ENCODE measurements around the gene EPYC. TPM values are rescaled to one million over a fixed set of nuclear protein-coding genes. Genes with fewer than 3 reads are reported as not detected.

Gene EPYC
- total and polyA plus RNA-seq, 2 experiments from 2014 or later: 0.27 to 0.40 TPM

- no peaks in the 10 kb centered on the region for H3K36me3 ChIP-seq (replicated peaks; ENCODE audit: insufficient read depth, low read depth)
- H3K4me2 ChIP-seq: no peak overlapping the region
- DNase-seq (ENCODE audit: low spot score): no peak
- TF ChIP-seq EZH2phosphoT487 (IDR thresholded peaks at IDR 0.05; ENCODE audit: low read depth, severe bottlenecking, unreplicated experiment) (no peak), EZH2 (IDR thresholded peaks at IDR 0.05; ENCODE audit: borderline replicate concordance) (no peak), CTCF (IDR thresholded peaks at IDR 0.05; ENCODE audit: poor library complexity) (no peak)
- no peak overlapping the region for H3K27ac ChIP-seq
- no peak overlapping the region for H2AFZ ChIP-seq
- 90% methylated on average over 2 of the region's 2 CpGs for WGBS (ENCODE audit: low lambda C conversion rate, missing lambda C conversion rate)
- H3K4me1 ChIP-seq (ENCODE audit: insufficient read depth): no peaks in the 10 kb centered on the region
- no peaks in the 10 kb centered on the region for H3K9me3 ChIP-seq (ENCODE audit: low read depth)
- no peaks in the 10 kb centered on the region for H3K9me2 ChIP-seq (replicated peaks; ENCODE audit: insufficient read depth)
- no peaks in the 10 kb centered on the region for H3K79me2 ChIP-seq
- H3K4me3 ChIP-seq: no peak overlapping the region
- H3K27me3 ChIP-seq: no peaks in the 10 kb centered on the region
- H4K20me1 ChIP-seq (ENCODE audit: insufficient read depth, poor library complexity, severe bottlenecking): no peaks in the 10 kb centered on the region
Observed at GRCh38 chr12:90915353-90915752, 89.4 kb downstream of the EPYC start.

Other genes starting within 250 kb of the EPYC start
- not detected in 2 replicates for gene CCER1, start 49.8 kb downstream of the EPYC start, total RNA-seq
- gene CCER1, start 49.8 kb downstream of the EPYC start, polyA plus RNA-seq: not detected in 2 replicates
- 0.10 TPM in 1 of 2 replicates, not detected in the other for gene KERA, start 53.1 kb upstream of the EPYC start, total RNA-seq
- 0.34 and 0.97 TPM in 2 replicates for gene KERA, start 53.1 kb upstream of the EPYC start, polyA plus RNA-seq
- 1,782 and 2,030 TPM in 2 replicates for gene LUM, start 106.5 kb upstream of the EPYC start, total RNA-seq
- 1,853 and 2,098 TPM in 2 replicates for gene LUM, start 106.5 kb upstream of the EPYC start, polyA plus RNA-seq
- gene DCN, start 177.8 kb upstream of the EPYC start, total RNA-seq: 1,789 and 1,996 TPM in 2 replicates
- gene DCN, start 177.8 kb upstream of the EPYC start, polyA plus RNA-seq: 2,382 and 2,576 TPM in 2 replicates